Vagina (tissue), 2 donors: Measurements from ENCODE around the gene ACOX3. TPM values are rescaled to one million over a fixed set of nuclear protein-coding genes. Genes with fewer than 3 reads are reported as not detected.

Source experiments
- DNase-seq, 2 donors: peaks; one replicate each; pipeline ENCODE4 v3.0.0-alpha.2; 2017; ENCODE audit errors: extremely low spot score in 2 of 2
- H3K27ac ChIP-seq: fragments of 200-600 bp; sonication (generic); one replicate; pipeline ENCODE4 v1.5.1; 2019
- H3K27me3 ChIP-seq: fragments of 200-600 bp; sonication (generic); one replicate; pipeline ENCODE4 v1.5.1; 2019
- H3K36me3 ChIP-seq, 2 donors: fragments of 200-600 bp; sonication (generic); one replicate each; pipeline ENCODE4 v1.5.1; 2017 to 2019
- H3K4me1 ChIP-seq: fragments of 200-600 bp; sonication (generic); one replicate; pipeline ENCODE4 v1.5.1; 2019
- H3K4me3 ChIP-seq, 2 donors: fragments of 200-600 bp; sonication (generic); 1 replicate in 1 of 2; 2 replicates in 1 of 2; pipeline ENCODE4 v1.5.1; 2016 to 2019
- H3K9me3 ChIP-seq: fragments of 200-600 bp; sonication (generic); one replicate; pipeline ENCODE4 v1.5.1; 2019
- POLR2A ChIP-seq, 2 donors: fragments of 450-650 bp; IDR thresholded peaks; one replicate each; pipeline ENCODE4 v1.6.1; 2017; ENCODE audit warnings: antibody characterized with exemption in 2 of 2, mild to moderate bottlenecking in 2 of 2, moderate library complexity in 2 of 2
- POLR2AphosphoS5 ChIP-seq, 2 donors: sonication (generic); formaldehyde crosslinking; IDR thresholded peaks; one replicate each; pipeline ENCODE4 v1.9.0; 2017; ENCODE audit warnings: antibody characterized with exemption in 2 of 2, mild to moderate bottlenecking in 2 of 2, low read depth in 1 of 2; ENCODE audit not compliant: insufficient read depth in 1 of 2
- intact Hi-C: fragments of 100-400 bp; cut with DNase I; formaldehyde crosslinking; loops from one replicate; pipeline ENCODE4 v1.15.1; 2023
- small RNA-seq: library from RNA; depleted of rRNA; stranded (forward); fragments of <200 nt; gene quantifications from one replicate; pipeline ENCODE3, GENCODE V24; 2016
- total RNA-seq: library from RNA; depleted of rRNA; stranded (reverse); fragments of >200 nt; gene quantifications from one replicate; pipeline ENCODE4 v1.2.3, GENCODE V29; 2016
- TF ChIP-seq, protein P1 (sequence below), 3 experiments: fragments of 450-650 bp in 2 of 3; fragments of 200-600 bp in 1 of 3; sonication (generic) in 1 of 3; IDR thresholded peaks; one replicate each; pipeline ENCODE4 v1.5.1; 2017 to 2019; ENCODE audit warnings: antibody characterized with exemption in 3 of 3, mild to moderate bottlenecking in 2 of 3, moderate library complexity in 2 of 3

Gene ACOX3
- total RNA-seq, 1 donor from 2014 or later: 46.9 TPM

DNA sequence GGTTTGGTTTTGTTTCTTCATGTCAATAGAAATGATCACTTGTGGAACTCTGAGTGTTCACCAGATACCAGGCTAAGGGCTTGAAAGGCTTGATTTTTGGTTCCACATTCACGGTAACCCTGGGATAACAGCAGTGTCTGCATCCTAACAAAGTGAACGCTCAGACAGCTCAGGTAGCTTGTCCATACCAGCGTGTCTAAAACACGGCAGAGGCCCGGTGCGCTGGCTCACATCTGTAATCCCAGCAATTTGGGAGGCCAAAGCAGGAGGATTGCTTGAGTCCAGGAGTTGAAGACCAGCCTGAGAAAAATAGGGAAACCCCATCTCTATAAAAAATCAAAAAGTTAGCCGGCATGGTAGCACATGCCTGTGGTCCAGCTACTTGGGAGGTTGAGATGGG lies 122.0 kb downstream of the ACOX3 start:
- peaks cover 29% of the 10 kb centered on the region for H3K4me1 ChIP-seq
- no peaks in the 10 kb centered on the region for H3K27me3 ChIP-seq
- no peaks in the 10 kb centered on the region for H3K9me3 ChIP-seq
- intact Hi-C loops: no loop called here
- no peak overlapping the region for H3K27ac ChIP-seq
- no peaks in the 10 kb centered on the region for H3K36me3 ChIP-seq
- DNase-seq: peak in 1 of 2 donors; percentile 37
- TF ChIP-seq POLR2A (IDR thresholded peaks at IDR 0.05): no peak
- no peak for TF ChIP-seq POLR2AphosphoS5 (IDR thresholded peaks at IDR 0.05; ENCODE audit: insufficient read depth in 1 of 2, low read depth in 1 of 2)
- TF ChIP-seq, protein P1, sequence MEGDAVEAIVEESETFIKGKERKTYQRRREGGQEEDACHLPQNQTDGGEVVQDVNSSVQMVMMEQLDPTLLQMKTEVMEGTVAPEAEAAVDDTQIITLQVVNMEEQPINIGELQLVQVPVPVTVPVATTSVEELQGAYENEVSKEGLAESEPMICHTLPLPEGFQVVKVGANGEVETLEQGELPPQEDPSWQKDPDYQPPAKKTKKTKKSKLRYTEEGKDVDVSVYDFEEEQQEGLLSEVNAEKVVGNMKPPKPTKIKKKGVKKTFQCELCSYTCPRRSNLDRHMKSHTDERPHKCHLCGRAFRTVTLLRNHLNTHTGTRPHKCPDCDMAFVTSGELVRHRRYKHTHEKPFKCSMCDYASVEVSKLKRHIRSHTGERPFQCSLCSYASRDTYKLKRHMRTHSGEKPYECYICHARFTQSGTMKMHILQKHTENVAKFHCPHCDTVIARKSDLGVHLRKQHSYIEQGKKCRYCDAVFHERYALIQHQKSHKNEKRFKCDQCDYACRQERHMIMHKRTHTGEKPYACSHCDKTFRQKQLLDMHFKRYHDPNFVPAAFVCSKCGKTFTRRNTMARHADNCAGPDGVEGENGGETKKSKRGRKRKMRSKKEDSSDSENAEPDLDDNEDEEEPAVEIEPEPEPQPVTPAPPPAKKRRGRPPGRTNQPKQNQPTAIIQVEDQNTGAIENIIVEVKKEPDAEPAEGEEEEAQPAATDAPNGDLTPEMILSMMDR (IDR thresholded peaks at IDR 0.05): no peak
- no peak overlapping the region for H3K4me3 ChIP-seq

DNA sequence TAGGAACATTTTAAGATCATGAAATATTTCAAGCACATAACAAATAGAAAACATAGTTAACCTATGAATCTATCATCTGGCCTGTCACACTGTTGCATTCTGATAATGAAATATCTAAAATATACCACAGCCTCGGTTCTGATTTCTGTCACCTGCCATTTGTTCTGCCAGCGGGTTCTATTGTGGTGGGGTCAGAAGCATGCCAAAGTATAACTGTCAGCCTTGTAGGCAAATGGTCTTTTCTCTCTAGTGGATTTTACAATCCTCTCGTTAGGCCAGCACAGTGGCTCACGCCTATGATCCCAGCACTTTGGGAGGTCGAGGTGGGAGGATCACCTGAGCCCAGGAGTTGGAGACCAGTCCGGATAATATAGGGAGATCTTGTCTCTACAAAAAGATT lies 123.0 kb downstream of the ACOX3 start:
- peak in 1 of 2 donors; percentile 28 for DNase-seq
- Histone ChIP-seq H3K36me3 (no peaks in the 10 kb centered on the region), H3K4me1 (peaks cover 29% of the 10 kb centered on the region), H3K4me3 (no peak overlapping the region), H3K9me3 (no peaks in the 10 kb centered on the region), H3K27me3 (no peaks in the 10 kb centered on the region), H3K27ac (no peak overlapping the region)
- TF ChIP-seq POLR2AphosphoS5 (IDR thresholded peaks at IDR 0.05; ENCODE audit: insufficient read depth in 1 of 2, low read depth in 1 of 2): no peak
- no peak for TF ChIP-seq POLR2A (IDR thresholded peaks at IDR 0.05)
- TF ChIP-seq, protein P1 (IDR thresholded peaks at IDR 0.05): no peak
- intact Hi-C loops: no loop called here

DNA sequence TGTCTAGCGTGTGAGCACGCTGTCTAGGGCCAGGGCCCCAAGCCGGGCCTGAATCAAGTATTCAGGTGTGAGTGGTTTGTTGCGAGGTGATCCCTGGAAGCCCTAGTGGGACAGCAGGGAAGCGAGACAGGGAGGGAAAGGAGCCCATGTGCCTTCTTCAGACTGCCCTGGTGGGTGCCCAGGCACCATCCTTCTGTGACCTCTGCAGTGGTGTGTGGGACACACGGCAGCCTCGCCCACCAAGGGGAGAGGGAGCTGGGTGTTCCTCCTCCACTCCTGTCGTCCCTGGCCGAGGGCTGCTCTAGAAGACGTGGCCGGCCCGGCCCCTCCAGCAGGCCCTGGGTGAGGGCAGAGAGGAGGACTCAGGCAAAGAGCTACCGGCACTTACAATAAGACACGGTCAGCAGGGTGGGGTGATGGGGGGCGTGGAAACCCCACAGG lies 123.6 kb downstream of the ACOX3 start:
- intact Hi-C loops: no loop called here
- H3K4me3 ChIP-seq: no peak overlapping the region
- DNase-seq: peak; percentile 74 to 76
- TF ChIP-seq POLR2A (IDR thresholded peaks at IDR 0.05) (no peak), POLR2AphosphoS5 (IDR thresholded peaks at IDR 0.05; ENCODE audit: insufficient read depth in 1 of 2, low read depth in 1 of 2) (no peak)
- TF ChIP-seq, protein P1 (IDR thresholded peaks at IDR 0.05): no peak
- no peaks in the 10 kb centered on the region for H3K9me3 ChIP-seq
- H3K36me3 ChIP-seq: no peaks in the 10 kb centered on the region
- peaks cover 29% of the 10 kb centered on the region for H3K4me1 ChIP-seq
- no peak overlapping the region for H3K27ac ChIP-seq
- no peaks in the 10 kb centered on the region for H3K27me3 ChIP-seq

Small RNA genes lying within 50 kb of the gene (small RNA-seq; reads per million reads assigned to genes)
- gene RNA5SP152: 0.77 reads per million

Other genes with a start within 250 kb of the ACOX3 start
- gene SH3TC1, start 241.4 kb downstream of the ACOX3 start, total RNA-seq: 50.6 TPM
- 33.1 TPM for gene HTRA3, start 171.0 kb downstream of the ACOX3 start, total RNA-seq
- gene TRMT44, start 54 bp upstream of the ACOX3 start, total RNA-seq: 19.2 TPM
- gene GPR78, start 139.7 kb upstream of the ACOX3 start, total RNA-seq: 23.1 TPM
- gene CPZ, start 152.0 kb upstream of the ACOX3 start, total RNA-seq: 26.3 TPM